Astrocyte of the cerebellum (primary cell): ENCODE data around the gene FIZ1.
A peak's percentile ranks its signal among the peaks of the same experiment; 100 is the strongest.

Experiments used
- DNase-seq: peaks from one replicate; pipeline ENCODE4 v3.0.0-alpha.2; 2011; ENCODE audit warnings: low read depth
- H3K4me3 ChIP-seq: 2 replicates; pipeline ENCODE4 v1.5.1; 2011; ENCODE audit warnings: mild to moderate bottlenecking, low read depth, low read length, moderate library complexity
- CTCF ChIP-seq: IDR thresholded peaks from 2 replicates; pipeline ENCODE4 v1.5.1; 2012; ENCODE audit warnings: low read length, low read depth, moderate library complexity, mild to moderate bottlenecking; ENCODE audit errors: missing control alignments
- in situ Hi-C: cut with HindIII; loops from 2 replicates; pipeline ENCODE4 v1.10.0; 2017; ENCODE audit warnings: low sequenced_read_pairs

FIZ1 gene

GRCh38 chr19:55635856-55636440 is 36.6 kb upstream of the FIZ1 start:
- in situ Hi-C loops: no loop called here
- TF ChIP-seq CTCF: no peak
- peak overlapping the region; percentile 68 for H3K4me3 ChIP-seq
- no peak for DNase-seq

GRCh38 chr19:55635334-55635717 is 36.0 kb upstream of the FIZ1 start:
- peak overlapping the region; percentile 68 for H3K4me3 ChIP-seq
- TF ChIP-seq CTCF: no peak
- in situ Hi-C loops: no loop called here
- no peak for DNase-seq

- H3K4me3 ChIP-seq: no peak overlapping the region
- in situ Hi-C loops: no loop called here
- no peak for DNase-seq
- no peak for TF ChIP-seq CTCF
These were observed 34.5 kb upstream of the FIZ1 start for GRCh38 chr19:55633861-55634260.

GRCh38 chr19:55632463-55632834 is 33.1 kb upstream of the FIZ1 start:
- peak; percentile 80 for TF ChIP-seq CTCF
- in situ Hi-C loops: no loop called here
- H3K4me3 ChIP-seq: no peak overlapping the region
- peak; percentile 97 for DNase-seq

GRCh38 chr19:55626350-55626749 is 27.0 kb upstream of the FIZ1 start:
- in situ Hi-C loops: no loop called here

GRCh38 chr19:55625004-55625326 is 25.6 kb upstream of the FIZ1 start:
- in situ Hi-C loops: no loop called here
- no peak for TF ChIP-seq CTCF
- H3K4me3 ChIP-seq: peak overlapping the region; percentile 59
- DNase-seq: no peak

More at GRCh38 chr19:55626350-55626749, 27.0 kb upstream of the FIZ1 start:
- TF ChIP-seq CTCF: no peak
- DNase-seq: no peak
- H3K4me3 ChIP-seq: no peak overlapping the region
